HG02943 (cell line): Measurements from ENCODE around the gene TNFRSF1B.
A peak's percentile ranks its signal among the peaks of the same experiment; 100 is the strongest.

Experiments
- ATAC-seq: cut with Tn5 transposase; IDR thresholded peaks from one replicate; pipeline ENCODE4 v1.9.1; 2021; ENCODE audit warnings: mild to moderate bottlenecking, low read depth, moderate library complexity; ENCODE audit not compliant: unreplicated experiment

The TNFRSF1B gene

GRCh38 chr1:12155328-12155727 is 11.5 kb upstream of the TNFRSF1B start:
- ATAC-seq = no peak

DNA sequence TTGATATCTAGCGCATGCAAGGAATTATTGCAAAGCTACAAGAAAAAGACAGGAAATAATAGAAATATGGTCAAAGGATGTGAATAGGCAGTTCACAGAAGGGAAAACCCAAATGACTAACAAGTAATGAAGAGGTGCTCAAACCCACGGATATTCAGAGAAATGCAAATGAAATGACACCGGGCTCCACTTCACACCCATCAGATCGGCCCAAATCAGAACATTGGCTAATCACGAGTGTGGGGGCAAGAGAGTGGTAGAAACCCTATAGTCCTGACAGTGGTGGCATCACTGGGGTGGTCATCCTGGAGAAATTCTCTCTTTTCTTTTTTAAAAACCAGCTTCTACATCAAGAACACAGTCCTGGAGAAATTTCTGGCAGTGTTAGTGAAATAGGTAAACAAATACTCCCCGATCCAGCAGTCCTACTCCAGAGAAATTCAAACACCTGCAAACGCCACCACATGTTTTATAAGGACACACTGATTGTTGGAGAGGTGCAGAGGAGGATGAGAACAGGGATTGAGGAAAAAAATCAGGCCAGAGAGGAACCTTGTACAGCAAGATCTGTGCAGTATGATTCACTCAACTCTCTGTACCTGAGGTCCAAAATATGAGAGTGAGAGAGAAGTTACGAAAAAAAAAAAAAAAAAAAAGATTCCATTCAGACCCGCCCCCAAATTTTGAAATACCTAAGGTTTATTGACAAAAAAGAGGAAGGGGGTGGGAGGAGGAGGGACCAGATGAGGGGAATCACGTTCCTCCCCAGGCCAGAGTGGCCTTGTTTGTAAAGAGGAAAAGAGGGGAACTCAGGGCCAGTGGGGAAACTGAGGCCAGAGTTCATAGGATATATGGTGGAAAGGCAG is 9.2 kb upstream of the TNFRSF1B start:
- ATAC-seq = no peak

DNA sequence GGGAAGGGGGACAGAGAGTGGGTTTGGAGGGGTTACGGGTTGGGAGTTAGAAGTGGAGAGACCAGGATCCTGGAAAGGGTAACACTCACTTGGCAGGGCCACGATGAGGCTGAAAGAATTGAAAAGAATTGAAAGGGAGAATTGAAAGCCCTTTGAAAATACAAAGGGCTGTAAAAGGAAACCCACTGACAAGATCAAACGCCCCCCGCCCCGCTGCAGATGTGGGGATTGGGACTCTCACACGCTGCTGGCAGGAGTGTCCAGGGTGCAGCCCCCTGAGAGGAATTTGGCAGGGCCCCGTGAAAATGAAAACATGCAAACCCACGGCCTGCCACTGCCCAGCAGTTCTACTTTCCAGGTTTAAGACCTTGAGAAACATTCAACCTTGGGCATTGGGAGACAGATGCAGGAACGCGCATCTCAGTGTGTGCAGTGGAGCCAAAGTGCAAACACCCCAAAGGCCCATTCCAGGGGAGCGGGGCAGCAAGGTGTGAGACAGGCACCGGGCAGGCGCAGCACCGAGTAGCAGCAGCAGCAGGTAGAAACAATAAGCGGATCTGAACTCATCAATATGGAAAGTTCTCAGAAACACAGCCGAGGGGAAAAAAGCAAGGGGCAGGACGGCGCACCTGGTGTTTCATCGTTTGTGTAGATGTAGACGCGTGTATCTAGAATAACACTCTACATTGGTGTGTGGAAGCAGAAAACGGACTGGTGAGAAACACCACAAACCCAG is 8.3 kb upstream of the TNFRSF1B start:
- ATAC-seq = no peak

DNA sequence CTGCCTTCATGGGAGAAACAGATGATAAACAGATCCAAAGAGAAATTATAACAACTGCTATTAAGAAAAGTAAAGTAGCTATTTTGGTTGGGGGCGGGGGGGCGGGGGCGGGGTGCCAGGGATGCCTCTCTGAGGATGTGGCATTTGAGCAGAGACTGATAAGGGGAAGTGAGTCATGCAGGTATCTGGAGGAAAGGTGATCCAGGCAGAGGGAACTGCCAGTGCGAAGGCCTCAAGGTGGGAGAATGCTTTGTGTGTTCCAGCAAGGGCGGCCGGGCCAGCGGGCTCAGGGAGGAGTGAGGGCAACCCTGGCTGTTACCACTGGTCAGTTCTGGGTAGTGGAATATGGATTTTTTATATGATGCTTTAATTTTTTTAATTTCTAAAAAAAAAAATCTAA is 7.0 kb upstream of the TNFRSF1B start:
- ATAC-seq = no peak

DNA sequence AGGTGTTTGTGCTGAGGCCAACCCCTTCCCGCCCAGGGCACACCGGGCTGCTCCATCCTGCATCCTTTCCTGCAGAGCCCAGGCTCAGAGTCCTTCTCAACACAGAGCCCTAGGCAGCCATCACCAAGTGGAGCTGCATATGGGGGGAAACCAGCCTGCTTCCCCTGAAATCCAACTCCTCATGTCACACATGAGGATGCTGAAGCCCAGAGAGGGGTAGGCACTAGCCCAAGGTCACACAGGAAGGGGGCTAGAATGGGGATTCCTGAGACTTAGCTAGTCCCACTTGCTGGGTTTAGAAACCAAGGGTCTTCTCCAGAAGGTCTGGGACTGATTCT is 5.5 kb upstream of the TNFRSF1B start:
- no peak for ATAC-seq

GRCh38 chr1:12161662-12162458 is 4.9 kb upstream of the TNFRSF1B start:
- peak; percentile 64 for ATAC-seq

- no peak for ATAC-seq
These were observed 4.2 kb upstream of the TNFRSF1B start for GRCh38 chr1:12162459-12163137.

DNA sequence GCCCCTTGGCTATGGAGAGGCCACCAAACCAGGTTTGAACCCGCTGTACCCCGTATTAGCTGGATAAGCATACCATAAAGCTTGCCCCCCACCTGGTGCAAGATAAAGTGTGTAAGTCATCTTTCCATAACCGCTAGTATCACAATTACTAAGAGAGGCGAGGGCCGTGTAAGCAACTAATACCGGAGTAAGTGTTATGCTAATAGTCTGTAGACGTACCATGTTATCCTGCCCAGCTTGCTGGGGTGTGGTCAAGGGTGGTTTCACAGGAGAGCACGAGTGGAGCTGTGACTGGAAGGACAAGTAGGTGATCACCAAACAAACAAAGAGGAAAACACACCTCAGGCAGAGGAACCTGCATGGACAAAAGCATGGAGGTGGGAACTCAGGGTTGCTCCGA is 3.6 kb upstream of the TNFRSF1B start:
- no peak for ATAC-seq

DNA sequence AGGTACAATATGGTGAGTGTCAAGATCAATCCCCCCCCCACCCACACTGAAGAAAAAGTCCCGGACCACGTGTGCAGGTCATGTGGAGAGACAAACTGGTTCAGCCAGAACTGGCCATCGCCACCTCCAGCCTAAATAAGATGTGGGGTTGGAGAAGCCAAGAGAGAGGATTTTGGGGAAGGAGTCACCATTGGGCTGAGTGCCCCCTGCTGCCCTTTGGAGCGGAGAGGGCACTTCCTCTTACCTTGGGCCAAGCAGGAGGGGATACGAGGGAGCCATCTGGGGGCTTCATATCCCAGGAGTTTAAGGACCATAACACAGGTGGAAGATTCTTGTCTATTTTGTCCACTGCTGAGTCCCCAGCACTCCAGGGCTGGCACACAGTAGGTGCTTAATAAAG is 2.6 kb upstream of the TNFRSF1B start:
- ATAC-seq = no peak

GRCh38 chr1:12165342-12165741 is 1.4 kb upstream of the TNFRSF1B start:
- ATAC-seq = no peak

DNA sequence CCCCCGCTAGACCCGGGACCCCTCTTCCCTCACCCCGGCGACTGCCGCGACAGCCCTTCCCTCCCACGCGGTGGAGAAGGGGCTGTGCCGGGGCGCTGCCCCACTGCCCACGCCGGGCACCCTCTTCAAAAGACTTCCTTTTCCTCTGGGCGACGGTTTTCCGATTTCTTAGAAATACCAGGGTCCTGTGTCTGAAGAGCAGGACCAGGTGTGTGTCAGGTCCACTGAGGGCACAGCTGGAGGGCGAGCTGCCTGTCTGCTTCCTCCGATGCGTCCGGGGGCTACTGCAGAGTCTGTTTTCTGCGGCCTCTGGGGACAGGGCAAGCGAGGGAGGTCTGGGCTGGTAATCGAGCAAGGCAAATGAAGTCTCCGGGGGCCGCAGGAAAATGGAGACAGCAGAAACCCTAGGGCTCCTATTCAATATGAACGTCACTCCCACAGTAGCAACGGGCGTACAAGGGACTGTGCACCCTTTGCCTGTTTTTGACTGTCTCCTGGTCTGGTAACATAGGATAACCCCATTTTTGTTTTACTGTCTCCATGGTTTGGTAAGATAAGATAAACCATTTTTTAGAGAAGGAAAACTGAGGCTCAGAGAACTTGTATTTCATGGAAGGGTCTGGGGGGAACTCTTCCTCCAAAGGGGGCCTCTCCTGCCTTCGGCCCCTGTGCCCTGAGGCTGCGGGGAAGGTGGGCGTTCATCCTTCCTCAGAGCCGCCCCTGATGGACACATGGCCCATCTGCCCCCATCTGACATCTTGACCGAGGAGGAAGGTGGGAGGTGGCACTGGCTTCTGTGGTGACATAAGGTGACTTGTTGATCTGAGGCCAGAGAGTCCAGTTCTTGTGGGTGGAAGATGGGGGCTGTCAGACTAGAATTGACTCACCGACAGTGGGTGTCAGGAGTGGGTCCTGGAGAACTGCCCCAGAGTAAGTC is 970 bp downstream of the TNFRSF1B start:
- no peak for ATAC-seq

GRCh38 chr1:12168451-12169160 is 1.8 kb downstream of the TNFRSF1B start:
- ATAC-seq = no peak

DNA sequence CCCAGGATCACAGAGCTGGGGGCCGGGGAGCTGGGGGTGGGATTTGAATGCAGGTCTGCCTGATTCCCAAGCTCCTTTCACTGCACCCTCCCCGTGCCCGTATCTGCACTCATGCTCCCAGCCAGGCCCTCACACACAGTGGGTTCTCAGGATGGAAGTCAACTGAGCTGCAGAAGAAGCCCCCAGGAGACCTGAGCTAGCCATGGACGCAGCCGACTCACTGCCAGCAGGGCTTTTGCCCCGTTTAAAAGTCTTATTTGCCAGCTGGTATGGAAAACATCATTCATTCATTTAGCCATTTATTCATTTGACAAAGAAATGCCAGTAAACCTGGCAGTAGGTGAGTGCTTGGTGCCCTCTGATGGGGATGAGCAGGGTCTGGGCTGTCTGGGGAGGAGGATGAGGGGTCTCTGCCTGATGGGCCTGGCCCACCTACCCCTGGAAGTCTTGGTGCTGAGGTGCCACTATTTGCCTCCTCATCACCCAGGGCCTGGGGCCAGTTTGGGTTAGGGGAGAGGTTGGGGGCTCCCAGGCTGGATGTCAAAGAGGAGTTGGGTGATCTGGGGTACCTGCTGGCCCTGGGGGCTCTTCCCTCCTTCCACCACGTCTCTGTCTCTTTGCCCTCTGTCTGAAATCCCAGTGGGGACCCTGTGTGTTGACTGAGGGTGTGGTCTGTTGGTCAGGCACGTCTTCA is 2.8 kb downstream of the TNFRSF1B start:
- ATAC-seq = no peak

- ATAC-seq = no peak
These were observed 3.5 kb downstream of the TNFRSF1B start for GRCh38 chr1:12170263-12170671.

DNA sequence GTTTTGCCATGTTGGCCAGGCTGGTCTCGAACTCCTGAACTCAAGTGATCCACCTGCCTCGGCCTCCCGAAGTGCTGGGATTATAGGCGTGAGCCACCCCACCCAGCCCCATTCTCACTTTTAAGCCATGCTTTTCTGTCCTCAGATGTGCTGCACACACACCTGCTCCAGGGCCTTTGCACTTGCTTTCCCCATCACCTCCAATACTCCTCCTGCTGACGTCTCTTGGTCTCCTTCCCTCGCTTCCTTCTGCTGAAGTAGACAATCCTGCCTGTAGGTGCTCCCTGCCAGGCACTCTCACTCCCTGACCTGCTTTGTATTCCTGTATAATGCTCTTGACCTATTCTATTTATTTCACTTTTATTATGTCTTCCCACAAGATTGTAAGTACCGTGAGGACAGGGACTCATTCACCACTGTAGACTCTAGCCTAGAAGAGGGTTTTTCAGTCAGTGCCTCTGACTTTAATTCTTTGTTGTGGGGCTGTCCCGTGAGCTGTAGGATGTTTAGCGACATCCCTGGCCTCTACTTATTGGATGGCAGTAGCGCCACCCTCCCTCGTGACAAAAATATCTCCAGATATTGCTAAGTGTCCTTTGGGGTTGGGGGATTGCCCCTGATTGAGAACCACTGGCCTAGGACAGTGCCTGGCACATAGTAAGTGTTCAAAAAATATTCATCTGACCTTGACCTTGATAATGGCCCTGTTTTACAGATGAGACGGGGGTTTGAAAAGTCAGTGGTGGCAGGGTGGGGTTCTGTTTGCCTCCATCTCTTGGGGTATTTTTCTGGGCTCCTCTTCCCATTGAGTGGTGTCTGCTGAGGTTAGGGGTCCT is 4.6 kb downstream of the TNFRSF1B start:
- no peak for ATAC-seq

GRCh38 chr1:12172042-12172851 is 5.5 kb downstream of the TNFRSF1B start:
- ATAC-seq = no peak

- no peak for ATAC-seq
These were observed 6.3 kb downstream of the TNFRSF1B start for GRCh38 chr1:12173041-12173509.
